WI38 (cell line): Measurements from ENCODE around the gene PRPH2.

Experiments
- H3K4me3 ChIP-seq: 2 replicates; pipeline ENCODE4 v1.5.1; 2011; ENCODE audit warnings: low read depth, mild to moderate bottlenecking, control low read depth, low read length
- CTCF ChIP-seq: IDR thresholded peaks from 2 replicates; pipeline ENCODE4 v1.5.1; 2012; ENCODE audit warnings: low read depth, mild to moderate bottlenecking, control low read depth, low read length

Gene PRPH2

GRCh38 chr6:42697268-42697655, 25.1 kb downstream of the PRPH2 start:
- no peak for TF ChIP-seq CTCF
- H3K4me3 ChIP-seq = no peak overlapping the region

DNA sequence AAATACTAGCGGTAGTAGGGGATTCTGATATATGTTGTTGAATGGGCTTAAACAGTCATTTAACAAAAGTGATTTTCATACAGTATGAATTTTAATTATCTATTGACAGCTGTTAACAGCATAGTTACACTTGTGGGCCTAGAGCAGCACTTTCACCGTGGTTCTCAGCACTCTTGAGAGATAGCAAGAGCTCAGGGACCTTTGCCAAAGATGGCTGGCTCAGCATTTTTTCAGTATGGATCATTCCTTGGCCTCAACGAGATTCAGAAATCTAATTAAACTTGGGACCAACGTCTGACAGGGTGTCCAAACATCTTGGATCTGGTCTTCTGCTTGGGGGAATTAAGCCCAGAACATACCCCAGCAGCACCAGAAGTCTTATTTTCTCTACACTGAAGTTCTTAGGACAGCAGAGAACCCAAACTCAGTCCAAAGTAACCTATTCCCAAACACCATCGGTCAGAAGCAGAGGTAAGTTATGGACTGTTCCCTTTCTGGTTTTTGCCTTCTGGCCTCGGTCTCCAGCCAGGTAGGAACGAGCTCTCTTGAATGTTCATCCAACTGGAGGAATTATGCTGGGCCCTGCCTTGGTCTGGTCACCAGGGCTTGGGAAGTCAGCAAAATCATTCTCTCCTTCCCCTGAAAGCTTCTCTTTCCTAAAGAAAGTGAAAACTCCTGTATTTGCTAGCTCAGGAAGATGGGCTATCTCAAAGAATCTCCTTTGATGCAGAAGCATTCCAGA, 25.7 kb downstream of the PRPH2 start:
- no peak for TF ChIP-seq CTCF
- no peak overlapping the region for H3K4me3 ChIP-seq

GRCh38 chr6:42694586-42694985, 27.8 kb downstream of the PRPH2 start:
- H3K4me3 ChIP-seq = no peak overlapping the region
- no peak for TF ChIP-seq CTCF

DNA sequence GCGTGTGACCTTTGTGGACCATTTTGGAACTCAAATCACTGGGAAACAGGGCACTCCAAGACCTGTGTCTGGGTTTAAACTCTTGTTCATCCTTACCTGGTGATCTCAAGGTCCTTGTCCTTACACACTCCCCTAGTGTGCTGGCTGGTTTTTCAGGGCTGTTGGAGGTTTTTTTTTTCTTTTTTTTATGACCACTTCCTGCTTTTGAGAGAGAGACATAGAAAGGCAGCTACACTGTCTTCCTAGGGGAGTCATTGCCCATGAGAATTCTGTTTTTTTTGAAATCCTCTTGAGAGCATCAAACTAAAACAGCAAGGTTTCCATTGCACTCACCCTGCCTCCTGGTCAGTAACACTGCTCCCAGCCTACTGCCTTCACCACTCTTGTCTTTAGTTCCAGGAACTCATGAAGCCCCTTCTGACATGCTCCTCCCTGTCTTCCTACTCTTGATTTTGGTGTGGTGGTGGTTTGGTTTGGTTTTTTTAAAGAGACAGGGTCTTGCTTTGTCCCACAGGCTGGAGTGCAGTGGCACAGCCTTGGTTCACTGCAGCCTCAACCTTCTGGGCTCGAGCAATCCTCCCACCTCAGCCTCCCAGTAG, 28.6 kb downstream of the PRPH2 start:
- no peak for TF ChIP-seq CTCF
- H3K4me3 ChIP-seq = no peak overlapping the region

- H3K4me3 ChIP-seq = no peak overlapping the region
- no peak for TF ChIP-seq CTCF
These were observed 30.1 kb downstream of the PRPH2 start for GRCh38 chr6:42692137-42692911.

- H3K4me3 ChIP-seq = no peak overlapping the region
- TF ChIP-seq CTCF = no peak
These were observed 31.5 kb downstream of the PRPH2 start for GRCh38 chr6:42690872-42691271.

DNA sequence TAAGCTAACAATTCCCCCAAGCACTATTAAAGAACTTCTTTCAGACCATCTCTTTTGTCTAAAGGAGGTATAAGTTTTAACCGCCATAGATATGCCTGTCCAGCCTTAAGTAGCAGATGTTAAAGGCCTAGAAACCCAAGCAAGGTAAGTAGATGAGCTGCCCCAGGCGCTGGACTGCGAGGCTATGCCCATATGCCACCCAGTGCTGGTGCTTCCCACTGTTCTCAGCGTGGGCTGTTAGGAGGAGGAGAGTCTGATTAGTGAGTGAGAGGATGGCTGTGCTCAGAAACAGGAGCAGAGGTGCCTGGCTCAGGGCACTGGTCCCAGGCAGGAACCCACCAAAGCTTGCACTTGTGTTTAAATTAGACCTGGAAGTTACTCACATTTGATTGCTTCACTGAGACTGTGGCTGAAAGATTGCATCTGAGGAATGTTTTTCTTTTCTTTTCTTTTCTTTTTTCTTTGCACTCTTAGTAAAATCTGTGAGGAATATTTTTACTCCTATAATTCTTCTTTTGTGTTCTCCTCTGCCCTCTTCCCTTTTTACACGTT, 32.2 kb downstream of the PRPH2 start:
- no peak for TF ChIP-seq CTCF
- H3K4me3 ChIP-seq = no peak overlapping the region
